Stimulated activated CD4-positive, alpha-beta T cell treated with anti-CD3 and anti-CD28 coated beads, Interleukin-4, amount 100 ng/mL, for 1 hour (primary cell): ENCODE measurements around the gene BEX3.
"Not testable (repeated sequence)": the region's sequence is repeated elsewhere in the genome, so short reads cannot be mapped to it uniquely, and the experiment has no call there.

Experiments
- DNase-seq: peaks from one replicate; pipeline ENCODE4 v3.0.0-alpha.2; 2020

The BEX3 gene

DNA sequence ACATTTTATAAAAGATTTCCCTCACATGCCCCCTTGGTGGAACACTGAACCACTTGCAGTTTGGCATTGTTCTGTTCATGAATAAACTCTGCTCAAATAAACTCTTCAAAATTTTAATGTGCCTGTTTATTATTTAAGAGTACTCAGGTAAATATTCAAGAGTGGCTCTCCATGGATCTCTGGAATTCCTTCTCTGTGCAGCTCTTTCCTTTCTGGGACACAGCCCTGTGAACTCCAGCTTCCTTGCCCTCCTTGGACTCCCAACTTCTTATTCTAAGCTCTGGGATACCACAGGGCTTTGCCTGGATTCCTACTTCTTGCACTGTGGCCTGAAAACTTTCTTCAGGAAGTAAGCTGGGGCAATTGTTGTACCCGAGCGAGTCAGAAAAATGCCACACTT is 8.3 kb downstream of the BEX3 start:
- DNase-seq: no peak

DNA sequence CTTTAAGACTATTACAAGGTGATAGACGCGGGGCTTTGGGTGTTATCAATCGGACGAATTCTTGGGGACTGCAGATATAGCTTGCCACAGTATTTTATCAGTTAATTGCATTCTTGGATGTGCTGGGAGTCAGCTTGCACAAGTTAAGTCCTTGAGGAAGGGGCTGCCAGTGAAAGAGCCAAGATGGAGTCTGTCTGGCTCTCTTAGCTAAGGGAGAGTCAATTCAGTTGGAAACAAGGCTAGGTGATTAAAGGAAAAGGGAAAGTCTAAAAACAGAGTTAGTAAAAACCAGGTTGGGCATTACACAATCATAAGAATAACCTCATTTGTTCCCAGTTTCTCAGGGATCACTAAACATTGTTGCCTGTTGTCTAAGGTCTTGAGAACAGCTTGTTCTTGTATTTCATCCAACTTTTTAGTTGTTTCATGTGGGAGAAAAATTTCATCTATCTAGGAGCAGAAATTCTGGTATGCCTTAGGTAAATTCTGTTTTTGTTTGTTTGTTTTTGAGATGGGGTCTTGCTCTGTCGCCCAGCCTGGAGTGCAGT is 9.0 kb downstream of the BEX3 start:
- not testable (repeated sequence) for DNase-seq

DNA sequence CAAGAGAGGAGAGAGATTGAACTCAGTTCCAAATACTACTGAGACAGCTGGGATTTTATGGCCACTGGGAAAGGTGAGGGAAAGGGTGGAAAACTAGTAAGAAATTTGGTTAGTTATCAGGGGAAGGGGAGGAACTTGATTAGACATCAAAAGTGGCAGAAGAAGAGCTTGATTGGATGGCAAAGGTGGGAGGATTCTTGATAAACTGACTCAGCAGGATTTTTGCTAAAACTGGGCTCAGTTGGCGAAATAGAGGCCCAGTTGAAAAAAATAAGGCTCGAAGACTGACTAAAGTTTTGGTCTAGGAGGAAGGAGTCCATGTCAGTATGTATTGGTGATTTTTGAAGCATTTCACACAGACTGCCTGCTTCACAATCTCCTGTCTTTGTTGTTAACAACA is 10.0 kb downstream of the BEX3 start:
- DNase-seq: no peak

DNA sequence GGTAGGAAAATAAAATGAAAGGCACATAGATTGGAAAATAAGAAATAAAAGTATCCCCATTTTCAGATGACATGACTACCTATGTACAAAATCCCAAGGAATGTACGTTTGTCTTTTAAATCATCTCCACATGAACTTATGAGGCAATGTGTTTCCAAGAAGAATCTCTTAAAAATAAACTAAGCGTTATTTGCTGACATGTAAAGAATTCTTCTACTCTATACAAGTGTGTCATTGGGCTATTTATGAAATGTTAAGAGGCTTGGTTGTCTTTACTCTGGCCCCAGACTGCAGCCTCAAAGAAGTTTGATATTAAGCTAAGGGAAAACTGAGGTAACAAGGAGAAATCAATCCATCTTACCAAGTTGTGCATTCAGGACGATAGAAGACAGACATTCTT is 17.1 kb downstream of the BEX3 start:
- no peak for DNase-seq

- no peak for DNase-seq
These were observed 19.8 kb downstream of the BEX3 start for GRCh38 chrX:103396186-103396585.

- no peak for DNase-seq
These were observed 20.3 kb downstream of the BEX3 start for GRCh38 chrX:103396660-103397059.

- DNase-seq: no peak
These were observed 21.4 kb downstream of the BEX3 start for GRCh38 chrX:103397707-103398106.

- DNase-seq: no peak
These were observed 22.1 kb downstream of the BEX3 start for GRCh38 chrX:103398421-103398864.

GRCh38 chrX:103399744-103400143 is 23.4 kb downstream of the BEX3 start:
- no peak for DNase-seq

GRCh38 chrX:103400931-103401330 is 24.6 kb downstream of the BEX3 start:
- DNase-seq: no peak

DNA sequence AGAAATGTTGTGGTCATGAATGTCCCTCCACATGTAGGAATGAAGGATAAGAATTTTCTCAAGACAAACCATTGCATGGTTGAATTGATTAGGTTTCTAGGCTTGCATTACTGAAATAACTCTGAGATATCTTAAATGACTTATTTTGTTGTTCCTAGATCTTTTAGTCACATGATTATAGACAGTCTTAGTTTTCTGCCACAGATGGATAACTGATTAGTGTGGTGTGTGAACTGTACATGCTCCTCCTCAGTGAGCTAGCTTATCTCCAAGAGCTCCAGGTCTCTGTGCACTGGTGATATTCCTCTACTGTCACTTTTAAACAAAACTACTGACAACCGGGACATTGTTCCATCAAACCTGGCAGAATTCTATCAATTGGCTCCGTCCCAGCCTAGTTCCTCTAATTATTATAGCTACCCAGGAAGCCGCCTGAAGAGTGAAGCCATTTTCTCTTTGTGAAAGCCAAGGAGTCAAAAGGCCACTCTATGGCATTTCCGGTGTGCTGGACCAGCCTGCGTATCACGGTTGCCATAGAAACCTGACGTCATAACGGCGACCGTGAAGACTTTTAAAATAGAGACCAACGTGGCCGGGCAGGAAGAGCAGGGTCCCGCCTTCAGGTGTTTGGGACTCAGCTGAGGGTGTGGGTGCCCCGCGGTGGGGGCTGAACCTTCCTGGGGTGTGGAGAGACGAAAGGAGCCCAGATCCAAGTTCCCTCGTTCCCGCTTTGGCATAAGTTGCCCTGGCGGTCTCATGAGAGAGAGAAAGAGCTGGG is 28.1 kb downstream of the BEX3 start:
- peak; percentile 19 for DNase-seq

- DNase-seq: no peak
These were observed 28.6 kb downstream of the BEX3 start for GRCh38 chrX:103405009-103405333.

DNA sequence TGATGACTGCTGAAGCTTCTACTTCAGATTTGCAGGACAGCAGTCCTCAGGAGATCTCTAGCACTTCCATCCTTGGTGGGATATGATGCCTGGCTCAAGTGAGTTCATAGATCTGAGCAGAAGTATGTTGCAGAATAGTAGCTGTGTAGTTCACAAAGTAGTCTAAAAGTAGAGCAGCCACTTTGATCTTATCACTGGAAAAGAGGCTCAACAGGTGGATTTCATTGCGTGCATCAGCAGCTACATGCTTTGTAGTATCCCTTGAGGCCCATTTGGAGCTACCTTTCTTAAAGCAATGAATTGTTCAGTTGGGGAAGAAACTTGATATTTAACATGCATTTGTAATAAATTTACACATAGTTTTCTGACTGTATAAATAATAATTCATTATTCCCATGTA is 29.9 kb downstream of the BEX3 start:
- no peak for DNase-seq

GRCh38 chrX:103407776-103408175 is 31.4 kb downstream of the BEX3 start:
- DNase-seq: no peak

DNA sequence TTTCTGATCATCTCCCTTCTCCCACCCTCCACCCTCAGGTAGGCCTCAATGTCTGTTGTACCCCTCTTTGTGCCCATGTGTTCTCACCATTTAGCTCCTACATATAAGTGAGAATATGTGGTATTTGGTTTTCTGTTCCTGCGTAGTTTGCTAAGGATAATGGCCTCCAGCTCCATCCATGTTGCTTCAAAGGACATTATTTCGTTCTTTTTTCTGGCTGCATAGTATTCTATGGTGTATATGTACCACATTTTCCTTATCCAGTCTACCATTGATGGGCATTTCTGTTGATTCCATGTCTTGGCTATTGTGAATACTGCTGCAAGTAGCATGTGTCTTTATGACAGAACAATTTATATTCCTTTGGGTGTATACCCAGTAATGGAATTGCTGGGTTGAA is 35.4 kb downstream of the BEX3 start:
- not testable (repeated sequence) for DNase-seq

DNA sequence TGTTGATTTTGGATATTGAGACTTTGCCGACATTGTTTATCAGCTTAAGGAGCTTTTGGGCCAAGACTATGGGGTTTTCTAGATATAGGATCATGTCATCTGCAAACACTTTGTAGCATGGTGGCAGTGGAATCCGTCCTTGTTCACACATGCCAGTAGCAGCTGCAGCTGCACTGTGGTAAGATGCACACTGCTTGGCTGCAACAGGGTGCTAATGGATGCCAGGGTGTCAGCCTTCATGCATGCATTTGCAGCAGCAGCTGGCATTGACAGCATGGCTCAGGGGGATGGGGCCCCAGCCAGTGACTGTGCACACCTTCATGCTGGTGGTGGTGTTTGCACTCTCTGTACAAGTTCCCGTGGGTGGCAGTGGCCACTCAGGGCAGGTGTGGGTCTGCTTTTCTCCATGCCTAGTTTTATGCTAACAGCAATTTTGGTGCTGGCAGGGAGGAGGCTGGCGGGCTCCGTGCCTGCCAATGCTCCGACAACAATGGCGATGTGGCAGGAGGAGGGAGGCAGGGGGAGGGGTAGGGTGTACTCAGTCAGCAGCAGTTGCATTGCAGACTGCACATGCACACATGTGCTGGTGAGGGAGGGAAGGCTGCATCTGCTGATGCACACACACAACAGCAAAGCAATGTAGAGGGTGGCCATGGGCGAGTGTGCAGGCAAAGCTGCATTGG is 37.5 kb downstream of the BEX3 start:
- no peak for DNase-seq

DNA sequence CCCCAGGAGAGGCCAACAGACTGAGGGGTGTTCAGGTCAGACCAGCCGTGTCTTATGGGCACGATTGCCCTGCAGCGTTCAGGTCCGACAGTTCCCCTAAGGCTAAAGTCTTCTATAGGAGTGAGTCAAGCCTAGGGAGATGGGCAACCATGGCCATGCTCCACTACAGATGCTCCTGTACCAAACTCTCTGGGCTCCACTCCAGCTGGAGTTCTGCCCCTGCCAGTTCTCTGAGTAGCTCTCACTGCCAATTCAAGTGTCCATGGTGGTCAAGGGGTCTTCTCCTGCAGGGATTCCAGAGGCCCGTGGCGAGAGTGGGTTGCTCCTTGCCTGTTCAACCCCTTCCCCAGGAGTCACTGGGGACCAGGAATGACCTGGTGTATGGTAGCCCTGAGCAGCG is 38.2 kb downstream of the BEX3 start:
- no peak for DNase-seq

DNA sequence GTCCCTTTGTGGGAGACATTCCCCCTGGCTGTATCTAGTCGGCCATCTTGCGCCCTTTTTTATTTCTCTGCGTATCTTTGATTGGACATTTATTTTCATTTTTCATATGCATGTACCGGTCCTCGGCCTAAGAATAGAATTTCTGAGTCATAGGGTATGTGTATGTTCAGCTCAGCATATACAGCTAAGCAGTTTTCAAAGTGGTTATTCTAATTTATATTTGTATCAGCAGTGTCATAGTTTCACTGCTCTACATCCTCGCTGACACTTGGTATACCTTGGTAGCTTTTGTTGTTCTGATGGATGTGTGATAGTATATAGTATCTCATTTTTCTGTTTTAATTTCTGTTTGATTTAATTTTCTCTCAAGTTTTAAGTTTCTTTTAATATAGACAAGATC is 38.7 kb downstream of the BEX3 start:
- no peak for DNase-seq

DNA sequence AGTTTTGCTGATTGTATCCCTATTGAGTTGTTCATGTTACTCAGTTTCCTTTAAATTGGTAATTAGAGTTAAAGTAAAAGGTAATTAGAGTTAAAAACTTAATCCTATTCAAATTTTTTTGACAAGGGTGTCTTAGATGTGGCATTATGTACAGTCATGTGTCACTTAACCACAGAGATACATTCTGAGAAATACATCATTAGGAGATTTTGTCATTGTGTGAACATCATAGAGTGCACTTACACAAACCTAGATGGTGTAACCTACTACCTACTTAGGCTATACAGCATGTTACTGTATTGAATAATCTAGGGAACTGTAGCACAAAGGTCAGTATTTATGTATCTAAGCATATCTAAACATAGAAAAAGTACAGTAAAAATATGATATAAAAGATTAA is 39.2 kb downstream of the BEX3 start:
- no peak for DNase-seq

DNA sequence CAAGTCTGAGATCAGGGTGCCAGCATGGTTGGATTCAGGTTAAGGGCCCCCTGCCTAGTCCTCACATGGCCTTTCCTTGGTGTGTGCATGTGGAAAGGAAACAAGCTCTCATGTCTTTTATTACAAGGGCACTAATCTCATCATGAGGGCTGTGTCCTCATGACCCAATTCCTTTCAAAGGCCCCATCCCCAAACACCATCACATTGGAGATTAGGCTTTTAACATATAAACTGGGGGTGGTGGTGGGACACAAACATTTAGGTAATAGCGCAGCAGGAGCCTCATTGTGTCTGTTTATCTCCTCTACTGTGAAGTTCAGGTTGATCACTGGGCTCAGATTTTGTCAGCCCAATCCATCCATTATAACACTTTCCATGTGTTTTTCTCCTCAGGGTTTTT is 41.0 kb downstream of the BEX3 start:
- no peak for DNase-seq

DNA sequence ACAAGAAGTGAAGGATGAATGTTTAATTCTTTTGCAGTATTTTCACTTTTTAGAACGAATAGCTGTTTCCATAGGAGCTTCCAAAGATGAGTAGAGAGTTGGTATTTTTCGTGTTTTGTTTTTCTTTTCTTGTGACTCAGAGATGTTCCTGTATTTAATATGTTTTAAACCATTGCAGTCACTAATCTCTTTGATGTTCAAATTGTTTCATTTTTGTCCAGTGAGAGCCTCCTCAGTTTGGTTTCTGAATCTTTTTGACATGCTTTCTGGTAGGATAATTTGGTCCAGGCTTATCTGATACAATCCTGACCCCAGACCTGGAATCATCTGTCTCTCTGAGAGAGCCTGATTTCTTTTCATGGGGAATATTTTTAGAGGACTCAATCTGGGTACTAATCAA is 41.6 kb downstream of the BEX3 start:
- no peak for DNase-seq

GRCh38 chrX:103418811-103419340 is 42.5 kb downstream of the BEX3 start:
- DNase-seq: no peak

- DNase-seq: no peak
These were observed 47.8 kb downstream of the BEX3 start for GRCh38 chrX:103423955-103424638.
